Fibroblast of skin of back (primary cell): ENCODE data around the gene MXRA5. TPM values are rescaled to one million over a fixed set of nuclear protein-coding genes. Genes with fewer than 3 reads are reported as not detected.
"Not testable (repeated sequence)": the region's sequence is repeated elsewhere in the genome, so short reads cannot be mapped to it uniquely, and the experiment has no call there.

Source experiments
- DNase-seq: peaks from one replicate; pipeline ENCODE4 v3.0.0-alpha.2; 2013
- polyA plus RNA-seq, 2 experiments: library from polyadenylated mRNA; unstranded; fragments of 120-200 nt; gene quantifications; one replicate each; pipeline ENCODE4 v1.2.1, GENCODE V29; 2013; ENCODE audit not compliant: insufficient read length in 2 of 2

Gene MXRA5
- 0.93 TPM for polyA plus RNA-seq (2013, experiment 1 of 2; ENCODE audit: insufficient read length)
- polyA plus RNA-seq (2013, experiment 2 of 2; ENCODE audit: insufficient read length) = 1.6 TPM

GRCh38 chrX:3346501-3347259 is at the start of gene MXRA5:
MXRA5 (minus strand) TSS chrX:3346652; CDS start chrX:3343833, 2,819 bp downstream.
- DNase-seq = peak; percentile 7

DNA sequence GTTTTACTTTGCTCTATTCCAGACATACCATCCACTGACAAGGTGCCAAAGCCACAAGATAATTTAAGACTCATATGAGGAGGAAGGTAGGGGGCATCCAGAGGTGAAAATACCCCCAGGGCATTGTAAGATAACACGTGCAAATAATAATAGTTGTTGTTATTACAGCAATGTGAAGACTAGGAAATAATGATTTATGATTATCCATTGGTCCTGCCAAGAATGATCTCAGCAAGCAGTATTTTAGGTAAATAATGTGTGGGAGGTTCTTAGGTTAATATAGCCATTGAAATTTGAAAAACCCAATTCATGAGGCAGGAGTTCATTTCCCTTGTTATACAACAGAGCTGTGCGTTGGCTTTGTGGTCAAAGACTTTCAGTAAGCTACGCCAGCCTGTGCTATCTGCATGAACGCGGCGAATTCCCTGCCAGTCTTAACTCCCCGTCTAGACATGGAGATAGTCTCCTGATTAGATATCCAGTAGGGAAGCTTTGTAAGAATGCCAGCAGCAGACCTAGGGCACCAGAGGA is 47.2 kb upstream of the MXRA5 start:
- DNase-seq = peak; percentile 17

GRCh38 chrX:3393178-3393577 is 46.7 kb upstream of the MXRA5 start:
- DNase-seq = no peak

GRCh38 chrX:3388457-3388856 is 42.0 kb upstream of the MXRA5 start:
- DNase-seq = no peak

DNA sequence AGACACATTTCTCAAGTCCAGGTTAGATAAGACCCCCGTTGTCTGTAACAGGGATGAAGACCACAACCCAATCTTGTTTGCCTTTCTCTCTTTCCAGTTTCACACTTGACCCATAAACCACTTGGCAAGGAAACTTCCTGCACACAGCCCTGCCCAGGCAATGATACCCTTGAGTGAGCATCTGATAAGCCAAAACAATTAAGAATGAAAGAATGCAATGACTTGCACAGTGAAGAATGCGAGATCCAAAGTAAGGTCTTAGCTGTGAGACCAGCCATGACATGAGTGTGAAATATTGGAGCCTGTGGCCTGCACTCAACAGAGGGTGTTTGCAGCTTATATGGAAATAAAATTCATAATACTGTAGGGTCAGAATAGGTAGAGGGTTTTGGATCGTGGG is 37.9 kb upstream of the MXRA5 start:
- peak; percentile 29 for DNase-seq

GRCh38 chrX:3380603-3381002 is 34.2 kb upstream of the MXRA5 start:
- no peak for DNase-seq

- DNase-seq = no peak
These were observed 32.7 kb upstream of the MXRA5 start for GRCh38 chrX:3379111-3379510.

DNA sequence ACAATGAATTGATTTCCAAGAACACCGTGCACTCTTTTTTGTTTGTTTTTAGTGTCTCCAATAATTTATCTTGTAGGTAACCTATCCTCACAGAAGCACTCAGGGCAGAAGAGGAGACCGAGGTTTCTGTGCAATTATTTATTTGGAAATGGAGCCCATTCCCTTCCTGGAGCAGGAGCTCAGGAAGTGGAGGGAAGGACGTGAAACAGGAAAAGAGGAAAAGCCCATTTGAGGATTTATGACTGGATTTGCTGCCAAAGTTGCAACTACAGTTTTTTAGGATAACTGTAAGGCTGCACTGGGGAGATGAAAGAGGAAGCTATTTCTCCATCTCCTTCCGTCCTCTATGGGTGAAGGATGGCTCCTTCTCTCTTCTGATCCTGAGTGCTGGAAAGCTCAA is 31.7 kb upstream of the MXRA5 start:
- DNase-seq = no peak

DNA sequence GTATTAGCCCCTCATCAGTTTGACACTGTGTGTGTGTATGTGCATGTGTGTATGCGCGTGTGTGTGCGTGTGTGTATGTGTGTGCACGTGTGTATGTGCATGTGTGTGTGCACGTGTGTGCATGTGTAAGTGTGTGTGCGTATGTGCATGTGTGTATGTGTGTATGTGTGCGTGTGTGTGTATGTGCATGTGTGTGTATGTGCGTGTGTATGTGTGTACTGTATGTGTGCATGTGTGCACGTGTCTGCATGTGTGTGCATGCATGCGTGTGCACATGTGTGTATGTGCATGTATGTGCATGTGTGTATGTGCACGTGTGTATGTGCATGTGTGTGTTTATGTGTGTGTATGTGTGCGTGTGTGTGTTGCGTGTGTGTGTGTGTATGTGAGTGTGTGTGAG is 31.1 kb upstream of the MXRA5 start:
- DNase-seq = no peak

- not testable (repeated sequence) for DNase-seq
These were observed 29.5 kb upstream of the MXRA5 start for GRCh38 chrX:3375878-3376508.

GRCh38 chrX:3374108-3374800 is 27.8 kb upstream of the MXRA5 start:
- DNase-seq = no peak

DNA sequence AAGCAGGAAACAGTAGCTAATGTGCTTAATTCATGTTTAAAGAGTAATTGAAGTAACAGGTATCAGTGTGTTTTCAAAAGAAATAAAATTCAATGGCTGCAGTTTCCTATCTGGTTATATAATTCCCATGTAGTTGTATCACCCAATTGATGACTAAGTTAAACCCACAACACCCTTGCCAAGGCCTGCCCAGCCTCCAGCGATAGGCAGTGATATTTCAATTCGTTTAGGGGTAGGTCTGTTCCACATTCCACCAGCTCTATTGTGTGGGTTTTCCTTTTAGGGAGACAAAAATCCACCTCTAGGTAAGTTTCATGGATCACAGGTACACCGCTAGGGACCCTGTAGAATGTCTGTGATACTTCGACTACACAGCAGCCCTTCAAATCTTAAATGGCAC is 24.7 kb upstream of the MXRA5 start:
- no peak for DNase-seq

DNA sequence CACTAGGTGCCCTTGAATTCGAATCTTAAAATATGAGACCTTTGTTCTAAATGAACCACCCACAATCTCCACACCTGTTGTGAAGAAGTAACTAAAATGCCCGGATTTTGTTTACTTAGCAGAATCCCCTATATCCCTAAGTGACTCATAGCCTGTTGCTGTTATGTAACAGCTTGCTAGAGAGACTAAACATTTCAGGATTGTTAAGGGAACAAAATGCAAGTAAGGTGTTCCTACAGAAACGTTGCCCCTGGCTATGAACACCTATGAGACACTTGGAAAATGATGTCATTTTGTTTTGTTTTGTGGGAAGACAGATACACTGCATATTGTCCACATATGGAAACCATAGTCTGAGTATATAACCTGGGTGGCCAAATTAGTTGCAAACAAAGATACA is 24.2 kb upstream of the MXRA5 start:
- no peak for DNase-seq

- DNase-seq = no peak
These were observed 16.5 kb upstream of the MXRA5 start for GRCh38 chrX:3362956-3363355.

- DNase-seq = no peak
These were observed 14.4 kb upstream of the MXRA5 start for GRCh38 chrX:3360881-3361280.

- not testable (repeated sequence) for DNase-seq
These were observed 6.3 kb upstream of the MXRA5 start for GRCh38 chrX:3352741-3353140.

DNA sequence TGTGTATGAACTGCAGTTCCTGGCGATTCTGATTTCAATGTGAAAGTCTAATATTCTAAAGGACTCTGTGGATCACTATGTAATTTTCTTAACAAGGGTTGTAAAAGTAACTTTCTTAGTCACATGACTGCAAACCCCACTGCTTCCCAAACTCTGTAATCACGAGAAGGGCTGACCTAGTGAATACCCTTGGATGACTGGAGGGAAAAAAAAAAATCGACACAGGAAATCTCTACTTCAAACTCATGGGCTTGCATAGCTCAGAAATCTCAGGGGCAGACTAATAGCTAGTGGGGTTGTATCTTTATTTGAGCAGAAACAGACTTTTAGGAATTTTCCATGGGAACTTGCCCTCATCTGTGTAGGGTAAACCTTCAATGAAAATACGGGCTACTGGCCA is 4.8 kb upstream of the MXRA5 start:
- DNase-seq = no peak

DNA sequence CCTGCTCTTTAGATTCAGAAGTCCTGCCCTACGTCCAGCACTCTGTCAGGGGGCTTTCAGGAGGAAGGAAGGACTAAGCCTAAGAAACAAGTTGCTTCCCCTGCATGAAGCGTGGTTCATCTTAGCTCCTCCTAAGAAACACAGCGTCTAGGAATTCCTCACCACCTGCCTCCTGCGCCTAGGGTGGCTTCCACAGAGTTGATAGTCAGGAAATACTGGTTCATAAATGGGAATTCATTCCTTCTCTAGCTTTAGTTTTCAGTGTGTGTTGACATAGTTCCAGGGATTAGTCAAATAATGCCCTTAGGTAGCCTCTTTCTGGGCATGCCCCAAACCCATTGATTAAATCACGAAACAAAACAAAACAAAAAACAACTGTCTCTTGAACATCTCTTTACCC is 1.7 kb upstream of the MXRA5 start:
- no peak for DNase-seq

- DNase-seq = peak; percentile 12
These were observed 916 bp downstream of the MXRA5 start for GRCh38 chrX:3345281-3346191.

- not testable (repeated sequence) for DNase-seq
These were observed 2.9 kb downstream of the MXRA5 start for GRCh38 chrX:3343569-3343968.

DNA sequence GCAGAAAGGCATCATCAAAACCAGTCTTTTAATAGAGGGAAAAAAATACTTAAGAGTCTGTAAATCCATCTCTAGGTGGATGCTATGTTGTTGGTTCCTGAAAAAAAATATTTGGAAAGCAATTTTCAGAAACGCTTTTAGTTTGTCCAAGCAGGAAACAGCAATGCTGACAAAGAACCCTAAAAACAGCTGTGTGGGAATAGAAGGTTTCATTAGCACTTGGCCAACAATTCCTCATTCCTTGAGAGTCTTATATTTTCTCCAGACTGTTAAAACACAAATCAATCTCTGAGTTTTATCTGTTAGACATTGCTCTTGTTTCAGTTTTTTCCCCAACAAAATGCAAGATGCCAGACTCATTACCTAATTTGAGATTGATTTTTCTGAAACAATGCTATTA is 6.4 kb downstream of the MXRA5 start:
- no peak for DNase-seq

DNA sequence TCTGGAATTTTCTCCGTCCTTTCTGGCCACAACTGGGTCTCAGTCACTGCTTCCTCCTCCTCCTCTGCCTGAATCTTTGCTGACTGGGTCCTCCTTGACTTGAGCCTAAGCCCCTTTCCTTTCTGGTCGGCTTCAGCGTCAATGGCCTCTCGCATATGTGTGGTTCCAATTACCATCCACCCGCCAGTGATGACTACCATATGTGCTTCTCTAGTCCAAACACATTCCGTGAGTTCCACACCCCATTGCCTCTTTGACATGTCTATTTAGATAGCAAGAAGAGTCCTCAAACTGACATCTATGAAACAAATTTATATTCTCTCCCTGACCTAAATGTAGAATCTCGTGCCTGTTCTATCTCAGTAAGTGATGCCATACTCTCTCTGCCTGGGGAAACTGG is 19.8 kb downstream of the MXRA5 start:
- DNase-seq = peak; percentile 73
